ENCODE measurements around the gene PAK2. TPM values are rescaled to one million over a fixed set of nuclear protein-coding genes. Genes with fewer than 3 reads are reported as not detected.
A peak's percentile ranks its signal among the peaks of the same experiment; 100 is the strongest.

The PAK2 gene
- total RNA-seq, 2 donors from 2014 or later = 41.7 to 47.0 TPM

DNA sequence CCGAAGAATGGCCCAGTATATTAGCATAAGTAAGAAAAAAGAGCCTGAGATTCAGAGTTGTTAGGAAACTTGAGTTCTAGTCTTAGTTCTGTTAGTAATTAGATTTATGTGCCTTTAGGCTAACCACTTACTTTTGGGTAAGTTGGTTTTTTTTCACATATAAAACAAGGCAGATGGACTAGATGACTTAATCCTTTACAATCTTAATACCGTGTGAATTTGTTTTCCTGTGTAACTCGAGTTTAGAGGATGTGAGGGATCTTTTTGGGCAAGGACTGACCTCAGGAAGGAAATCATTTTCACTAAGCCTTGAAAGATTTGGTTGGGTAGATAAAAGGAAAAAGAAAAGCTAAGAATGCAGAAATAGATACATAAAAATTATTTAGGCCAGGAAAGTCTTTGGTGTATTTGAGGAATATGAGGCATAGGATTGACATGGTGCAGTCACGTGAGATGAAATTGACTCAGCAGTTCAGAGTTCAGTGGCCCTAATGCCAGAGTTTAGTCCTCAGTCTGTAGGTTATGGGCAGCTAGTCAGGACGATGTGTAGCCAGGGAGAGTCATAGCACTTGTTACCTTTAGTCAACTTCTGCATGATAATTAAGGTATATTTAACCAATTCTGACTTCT is 34.6 kb downstream of the PAK2 start:
- Histone ChIP-seq H3K4me1 (ENCODE audit: control insufficient read depth in 1 of 2, low read depth in 2 of 2) (peaks cover 11 to 25% of the 10 kb centered on the region in 2 donors), H3K27ac (peak overlapping the region in 1 of 2 donors; percentile 12), H3K36me3 (no peaks in the 10 kb centered on the region), H3K4me3 (no peak overlapping the region), H3K27me3 (replicated peaks; ENCODE audit: insufficient read depth) (no peaks in the 10 kb centered on the region), H3K9me3 (no peaks in the 10 kb centered on the region)
- no peak for DNase-seq (ENCODE audit: low spot score)
- TF ChIP-seq, protein P1, sequence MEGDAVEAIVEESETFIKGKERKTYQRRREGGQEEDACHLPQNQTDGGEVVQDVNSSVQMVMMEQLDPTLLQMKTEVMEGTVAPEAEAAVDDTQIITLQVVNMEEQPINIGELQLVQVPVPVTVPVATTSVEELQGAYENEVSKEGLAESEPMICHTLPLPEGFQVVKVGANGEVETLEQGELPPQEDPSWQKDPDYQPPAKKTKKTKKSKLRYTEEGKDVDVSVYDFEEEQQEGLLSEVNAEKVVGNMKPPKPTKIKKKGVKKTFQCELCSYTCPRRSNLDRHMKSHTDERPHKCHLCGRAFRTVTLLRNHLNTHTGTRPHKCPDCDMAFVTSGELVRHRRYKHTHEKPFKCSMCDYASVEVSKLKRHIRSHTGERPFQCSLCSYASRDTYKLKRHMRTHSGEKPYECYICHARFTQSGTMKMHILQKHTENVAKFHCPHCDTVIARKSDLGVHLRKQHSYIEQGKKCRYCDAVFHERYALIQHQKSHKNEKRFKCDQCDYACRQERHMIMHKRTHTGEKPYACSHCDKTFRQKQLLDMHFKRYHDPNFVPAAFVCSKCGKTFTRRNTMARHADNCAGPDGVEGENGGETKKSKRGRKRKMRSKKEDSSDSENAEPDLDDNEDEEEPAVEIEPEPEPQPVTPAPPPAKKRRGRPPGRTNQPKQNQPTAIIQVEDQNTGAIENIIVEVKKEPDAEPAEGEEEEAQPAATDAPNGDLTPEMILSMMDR (IDR thresholded peaks at IDR 0.05) = no peak
- no peak for ATAC-seq (ENCODE audit: insufficient number of reproducible peaks, low FRiP score, low read depth)

DNA sequence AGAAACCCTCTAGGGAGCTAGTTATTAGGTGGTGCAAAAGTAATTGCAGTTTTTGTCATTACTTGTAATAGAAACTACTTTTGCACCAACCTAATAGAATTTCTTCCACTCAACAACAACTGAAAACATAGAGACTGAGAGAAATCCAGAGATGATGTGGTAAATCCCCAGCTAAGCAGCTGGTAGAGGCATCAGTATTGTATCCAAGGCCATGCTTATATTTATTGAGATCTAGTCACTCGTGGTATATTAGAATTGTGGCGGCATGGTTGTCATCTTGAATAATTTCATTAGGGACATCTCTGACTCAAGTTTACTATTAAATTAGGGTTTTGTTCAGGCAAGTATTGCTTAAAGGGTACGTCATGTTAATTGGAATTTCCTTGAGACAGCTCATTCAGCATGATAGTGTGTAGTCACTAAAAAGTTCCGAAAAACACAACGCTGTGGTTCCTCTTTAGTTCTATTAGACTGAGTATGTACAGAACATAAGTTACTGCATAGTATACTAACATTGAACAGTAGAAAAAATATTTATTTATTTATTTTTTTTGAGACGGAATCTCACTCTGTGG is 35.3 kb downstream of the PAK2 start:
- TF ChIP-seq, protein P1 (IDR thresholded peaks at IDR 0.05) = no peak
- no peaks in the 10 kb centered on the region for H3K9me3 ChIP-seq
- ATAC-seq (ENCODE audit: insufficient number of reproducible peaks, low FRiP score, low read depth) (no peak), DNase-seq (ENCODE audit: low spot score) (no peak)
- peaks cover 11 to 26% of the 10 kb centered on the region in 2 donors for H3K4me1 ChIP-seq (ENCODE audit: control insufficient read depth in 1 of 2, low read depth in 2 of 2)
- H3K27me3 ChIP-seq (replicated peaks; ENCODE audit: insufficient read depth) = no peaks in the 10 kb centered on the region
- H3K27ac ChIP-seq = no peak overlapping the region
- no peaks in the 10 kb centered on the region for H3K36me3 ChIP-seq
- H3K4me3 ChIP-seq = no peak overlapping the region

DNA sequence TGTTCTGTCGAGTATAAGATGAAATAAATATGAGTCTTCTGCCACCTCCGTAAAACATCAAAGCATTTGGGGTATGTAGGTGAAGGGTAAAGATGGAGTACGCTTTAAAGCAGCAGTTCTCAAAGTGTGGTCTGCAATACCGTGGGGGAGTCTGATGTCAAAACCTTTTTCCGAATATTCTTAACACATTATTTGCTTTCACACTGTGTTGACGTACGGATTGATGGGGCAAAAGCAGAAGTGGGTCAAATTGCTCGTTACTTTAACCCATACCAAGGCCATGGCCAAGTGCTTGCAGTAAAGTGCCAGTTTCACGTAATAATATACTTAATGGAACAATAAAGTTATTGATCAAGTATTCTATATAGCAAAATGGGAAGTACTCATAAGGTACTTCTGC is 36.3 kb downstream of the PAK2 start:
- TF ChIP-seq, protein P1 (IDR thresholded peaks at IDR 0.05) = no peak
- Histone ChIP-seq H3K9me3 (no peaks in the 10 kb centered on the region), H3K27ac (no peak overlapping the region), H3K36me3 (no peaks in the 10 kb centered on the region), H3K4me1 (ENCODE audit: control insufficient read depth in 1 of 2, low read depth in 2 of 2) (peaks cover 11 to 26% of the 10 kb centered on the region in 2 donors), H3K4me3 (no peak overlapping the region), H3K27me3 (replicated peaks; ENCODE audit: insufficient read depth) (no peaks in the 10 kb centered on the region)
- ATAC-seq (ENCODE audit: insufficient number of reproducible peaks, low FRiP score, low read depth) (no peak), DNase-seq (ENCODE audit: low spot score) (no peak)

DNA sequence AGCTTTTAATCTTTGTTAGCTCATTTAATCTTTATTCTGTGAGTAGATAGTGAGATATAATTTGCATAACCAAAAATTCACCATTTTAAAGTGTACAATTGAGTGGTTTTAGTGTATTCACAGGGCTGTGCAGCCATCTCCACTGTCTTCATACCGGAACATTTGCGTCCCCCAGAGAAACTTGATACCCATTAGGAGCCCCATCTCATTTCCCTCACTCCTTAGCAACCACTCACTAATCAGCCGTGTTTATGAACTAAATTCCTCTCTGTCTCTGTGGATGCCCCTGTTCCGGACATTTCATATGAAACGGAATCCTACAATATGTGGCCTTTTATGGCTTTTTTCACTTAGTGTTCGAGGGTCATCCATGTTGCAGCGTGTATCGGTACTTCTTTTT is 38.2 kb downstream of the PAK2 start:
- TF ChIP-seq, protein P1 (IDR thresholded peaks at IDR 0.05) = no peak
- DNase-seq (ENCODE audit: low spot score) (no peak), ATAC-seq (ENCODE audit: insufficient number of reproducible peaks, low FRiP score, low read depth) (no peak)
- Histone ChIP-seq H3K4me3 (no peak overlapping the region), H3K36me3 (no peaks in the 10 kb centered on the region), H3K9me3 (no peaks in the 10 kb centered on the region), H3K4me1 (ENCODE audit: control insufficient read depth in 1 of 2, low read depth in 2 of 2) (peaks cover 5 to 23% of the 10 kb centered on the region in 2 donors), H3K27ac (no peak overlapping the region), H3K27me3 (replicated peaks; ENCODE audit: insufficient read depth) (no peaks in the 10 kb centered on the region)

DNA sequence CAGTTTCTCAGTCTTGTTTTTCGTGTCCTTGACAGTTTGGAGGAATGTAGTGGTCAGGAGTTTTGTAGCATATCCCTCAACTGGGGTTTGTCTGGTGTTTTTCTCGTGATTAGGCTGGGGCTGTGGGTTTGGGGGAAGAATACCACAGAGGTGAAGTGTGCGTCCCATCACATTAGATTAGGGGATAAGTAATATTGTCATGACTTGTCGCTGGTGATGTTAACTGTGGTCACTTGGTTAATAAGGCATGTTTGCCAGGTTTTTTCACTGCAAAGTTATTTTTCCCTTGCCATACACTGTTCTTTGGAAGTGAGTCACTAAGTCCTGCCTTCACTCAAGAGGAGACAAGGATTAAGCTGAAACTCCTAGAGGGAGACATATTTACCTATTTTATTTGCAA is 39.1 kb downstream of the PAK2 start:
- peaks cover 5 to 14% of the 10 kb centered on the region in 2 donors for H3K4me1 ChIP-seq (ENCODE audit: control insufficient read depth in 1 of 2, low read depth in 2 of 2)
- ATAC-seq (ENCODE audit: insufficient number of reproducible peaks, low FRiP score, low read depth) = no peak
- TF ChIP-seq, protein P1 (IDR thresholded peaks at IDR 0.05) = no peak
- H3K4me3 ChIP-seq = no peak overlapping the region
- no peaks in the 10 kb centered on the region for H3K36me3 ChIP-seq
- DNase-seq (ENCODE audit: low spot score) = no peak
- no peak overlapping the region for H3K27ac ChIP-seq
- H3K27me3 ChIP-seq (replicated peaks; ENCODE audit: insufficient read depth) = no peaks in the 10 kb centered on the region
- H3K9me3 ChIP-seq = no peaks in the 10 kb centered on the region

All from thoracic aorta (tissue), 2 donors.